NCI-H446 treated with DMSO at 0.1 percent for 48 hours (cell line): Measurements from ENCODE around the gene RASSF3.
A peak's percentile ranks its signal among the peaks of the same experiment; 100 is the strongest.
"Not testable (repeated sequence)": the region's sequence is repeated elsewhere in the genome, so short reads cannot be mapped to it uniquely, and the experiment has no call there.

Source experiments
- DNase-seq: peaks from one replicate; lab custom pipeline; 2025; lab: John Stamatoyannopoulos, UW

Gene RASSF3

DNA sequence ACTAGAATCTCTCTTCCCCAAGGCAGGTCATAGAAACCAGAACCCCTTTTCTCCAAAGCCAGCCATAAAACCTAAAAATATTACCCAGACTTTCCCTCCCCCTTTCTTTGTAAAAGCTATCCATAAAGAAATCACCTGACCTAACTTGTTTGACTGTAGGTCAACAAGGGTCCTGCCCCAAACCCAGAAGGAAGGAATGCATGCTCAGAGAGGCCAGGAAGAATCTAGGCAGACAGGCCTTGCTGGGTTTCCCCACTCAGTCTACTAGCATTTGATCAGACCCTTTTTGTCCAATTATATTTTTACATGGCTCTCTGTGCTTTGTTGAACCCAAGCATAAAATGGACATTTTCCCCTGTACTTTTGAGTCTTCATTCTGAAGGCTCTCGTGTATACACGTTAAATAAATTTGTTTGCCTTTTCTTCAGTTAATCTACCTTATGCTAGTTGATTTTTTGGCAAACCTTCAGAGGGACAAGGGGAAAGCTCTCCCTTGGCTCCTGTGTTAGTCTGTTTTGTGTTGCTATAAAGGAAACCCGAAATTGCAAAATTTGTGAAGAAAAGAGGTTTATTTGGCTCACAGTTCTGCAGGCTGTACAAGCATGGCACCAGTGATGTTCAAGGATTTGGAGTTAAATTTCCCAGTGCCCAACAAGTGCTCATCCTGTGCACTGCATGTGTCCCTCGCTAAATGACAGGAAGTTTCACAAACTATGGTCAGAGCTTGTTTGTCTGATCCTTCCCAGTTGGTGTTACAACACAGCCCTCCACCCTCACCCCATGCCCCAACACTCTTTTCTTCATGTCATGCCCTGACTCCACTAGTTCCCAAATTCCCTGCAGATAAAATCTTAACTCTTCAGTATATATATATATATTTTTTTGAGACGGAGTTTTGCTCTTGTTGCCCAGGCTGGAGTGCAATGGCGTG lies 14.2 kb upstream of the RASSF3 start:
- no peak for DNase-seq

DNA sequence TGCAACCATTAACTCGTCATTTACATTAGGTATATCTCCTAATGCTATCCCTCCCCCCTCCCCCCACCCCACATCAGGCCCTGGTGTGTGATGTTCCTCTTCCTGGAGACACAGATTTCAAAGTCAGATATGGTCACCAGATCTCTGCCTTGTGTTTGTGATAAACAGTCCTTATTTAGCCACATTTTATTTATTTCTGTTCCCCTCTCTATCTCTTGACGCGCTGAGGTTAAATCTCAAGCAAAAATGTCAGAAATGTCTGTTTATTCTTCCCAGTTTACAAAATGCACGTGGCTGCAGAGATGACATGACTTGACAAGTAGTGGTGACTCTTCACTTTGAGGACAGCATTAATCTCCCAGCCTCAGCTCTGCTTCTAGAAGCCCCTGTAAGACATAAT lies 11.5 kb upstream of the RASSF3 start:
- no peak for DNase-seq

DNA sequence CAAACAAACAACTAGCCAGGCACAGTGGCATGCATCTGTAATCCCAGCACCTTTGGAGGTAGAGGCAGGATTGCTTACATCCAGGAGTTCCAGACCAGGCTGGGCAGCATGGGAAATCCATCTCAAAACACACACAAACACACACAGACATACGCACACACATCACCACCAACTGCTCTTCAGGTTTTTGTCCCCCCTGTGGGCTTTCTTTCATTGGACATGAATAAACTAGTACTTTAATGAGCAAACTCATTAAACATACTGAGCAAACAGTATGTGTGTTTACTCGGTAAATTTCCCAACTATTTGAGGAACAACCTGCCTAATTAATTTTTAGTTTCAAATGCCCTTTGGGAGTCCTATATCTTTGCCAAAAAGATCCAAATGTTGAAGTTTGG lies 10.1 kb upstream of the RASSF3 start:
- peak; percentile 13 for DNase-seq

- no peak for DNase-seq
These were observed 7.0 kb upstream of the RASSF3 start for GRCh38 chr12:64603183-64603841.

DNA sequence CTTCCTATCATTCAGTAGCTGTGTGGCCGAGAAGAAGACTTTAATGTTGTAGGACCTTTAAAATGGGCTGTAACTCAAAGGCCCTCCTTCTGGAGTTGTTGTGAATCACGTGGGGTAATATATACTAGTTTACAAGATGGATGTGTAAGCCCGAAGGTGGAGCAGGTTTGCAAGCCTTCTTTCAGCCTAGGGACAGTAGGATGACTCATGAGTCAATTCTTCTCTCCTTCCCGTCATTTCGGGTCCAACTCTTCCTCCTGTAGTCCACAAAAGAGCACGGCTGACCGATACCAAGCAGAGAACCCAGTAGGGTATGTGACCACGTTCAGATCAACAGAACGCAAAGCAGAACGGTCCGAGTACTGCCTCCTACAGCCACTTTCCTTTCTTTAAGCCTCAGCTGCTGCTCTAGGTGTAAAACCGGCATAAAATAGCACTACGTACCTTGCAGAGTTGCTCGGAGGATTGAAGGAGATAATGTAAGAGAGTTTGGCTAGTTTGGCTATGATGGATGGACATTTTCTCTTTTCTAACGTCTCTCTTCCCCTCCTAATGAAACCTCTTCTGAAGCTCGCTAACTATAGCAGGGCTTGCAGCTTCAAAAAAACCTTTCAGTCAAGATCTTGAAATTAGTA lies 1.3 kb upstream of the RASSF3 start:
- no peak for DNase-seq

GRCh38 chr12:64609536-64610078 lies 688 bp upstream of the RASSF3 start:
- DNase-seq = no peak

GRCh38 chr12:64610660-64611340 lies 505 bp downstream of the RASSF3 start:
- DNase-seq = peak; percentile 37

GRCh38 chr12:64611341-64612284 lies 1.3 kb downstream of the RASSF3 start:
- no peak for DNase-seq

GRCh38 chr12:64612843-64613242 lies 2.5 kb downstream of the RASSF3 start:
- DNase-seq = no peak

- not testable (repeated sequence) for DNase-seq
These were observed 3.6 kb downstream of the RASSF3 start for GRCh38 chr12:64613775-64614398.

DNA sequence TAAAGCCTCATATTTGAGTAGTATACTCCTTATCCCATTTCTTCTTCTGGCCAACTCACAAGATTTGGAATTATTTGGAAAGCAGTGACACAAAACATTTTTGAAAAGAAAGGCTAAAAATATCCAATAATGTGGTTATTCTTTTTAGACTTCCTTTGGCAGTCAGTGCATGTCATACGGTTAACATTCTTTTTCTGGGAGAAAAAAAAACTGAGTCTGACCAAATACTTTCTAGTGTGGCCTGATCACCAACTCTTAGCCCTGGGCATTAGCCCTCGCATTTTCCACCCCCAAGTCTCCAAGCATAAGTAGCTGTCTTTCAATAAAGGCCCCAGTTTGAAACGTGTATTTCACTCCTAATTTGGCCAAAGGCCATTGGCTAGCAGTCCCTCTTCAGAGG lies 5.9 kb downstream of the RASSF3 start:
- no peak for DNase-seq

- DNase-seq = peak; percentile 31
These were observed 8.8 kb downstream of the RASSF3 start for GRCh38 chr12:64618953-64619590.

- DNase-seq = no peak
These were observed 11.1 kb downstream of the RASSF3 start for GRCh38 chr12:64621257-64621942.

GRCh38 chr12:64624035-64624434 lies 13.7 kb downstream of the RASSF3 start:
- no peak for DNase-seq

GRCh38 chr12:64625243-64626077 lies 15.2 kb downstream of the RASSF3 start:
- peak; percentile 84 for DNase-seq

GRCh38 chr12:64626588-64626987 lies 16.3 kb downstream of the RASSF3 start:
- DNase-seq = not testable (repeated sequence)

- peak; percentile 18 for DNase-seq
These were observed 17.5 kb downstream of the RASSF3 start for GRCh38 chr12:64627771-64628170.

- DNase-seq = no peak
These were observed 20.9 kb downstream of the RASSF3 start for GRCh38 chr12:64631197-64631596.
